ENCODE measurements around the gene COG1.

- TF ChIP-seq CTCF (IDR thresholded peaks at IDR 0.05): no peak
- TF ChIP-seq ZFX (IDR thresholded peaks at IDR 0.05; ENCODE audit: borderline replicate concordance): no peak
Measured at GRCh38 chr17:73226556-73227172, 33.8 kb downstream of the COG1 start.

Data from 22Rv1 (cell line).